Measurements from ENCODE around the gene PEAR1. TPM values are rescaled to one million over a fixed set of nuclear protein-coding genes. Genes with fewer than 3 reads are reported as not detected.

PEAR1 gene
- total RNA-seq, 1 experiment from 2014 or later: 10.8 TPM

- TF ChIP-seq JUND (IDR thresholded peaks at IDR 0.05) (no peak), MAX (IDR thresholded peaks at IDR 0.05) (no peak), FOSL1 (IDR thresholded peaks at IDR 0.05; ENCODE audit: low read depth) (no peak), EZH2phosphoT487 (IDR thresholded peaks at IDR 0.05; ENCODE audit: borderline replicate concordance) (no peak), ZBTB33 (IDR thresholded peaks at IDR 0.05; ENCODE audit: extremely low read depth, insufficient replicate concordance, low read length) (no peak), CEBPB (IDR thresholded peaks at IDR 0.05; ENCODE audit: low read depth) (no peak), CBX3 (IDR thresholded peaks at IDR 0.05; ENCODE audit: low read depth) (no peak), ZFX (IDR thresholded peaks at IDR 0.05) (no peak), SIN3A (IDR thresholded peaks at IDR 0.05; ENCODE audit: low read depth) (no peak)
Measured at GRCh38 chr1:156958247-156958714, 64.8 kb downstream of the PEAR1 start (continued).

- no TSS peak for BruUV-seq (replicated peaks)
- H3K9me2 ChIP-seq (ENCODE audit: insufficient read depth): no peaks in the 10 kb centered on the region
- no peak overlapping the region for H3K4me2 ChIP-seq (ENCODE audit: low read length)
- H3K79me2 ChIP-seq (ENCODE audit: insufficient read depth, low read length): no peaks in the 10 kb centered on the region
- ATAC-seq (no peak), DNase-seq (ENCODE audit: low read depth, low spot score) (no peak)
- no peak overlapping the region for H3K27ac ChIP-seq (ENCODE audit: low read depth, low read length)
- no peaks in the 10 kb centered on the region for H3K4me1 ChIP-seq (ENCODE audit: control insufficient read depth in 1 of 2, insufficient read depth in 2 of 2, low read length in 2 of 2)
- no peak for TF ChIP-seq ZFX (IDR thresholded peaks at IDR 0.05)
- no peak for TF ChIP-seq ZBTB33 (IDR thresholded peaks at IDR 0.05; ENCODE audit: extremely low read depth, insufficient replicate concordance, low read length)
- no peak for TF ChIP-seq POLR2A (IDR thresholded peaks at IDR 0.05; ENCODE audit: borderline replicate concordance, extremely low read depth, insufficient read depth, insufficient read length)
- no peak for TF ChIP-seq ZNF274 (IDR thresholded peaks at IDR 0.05; ENCODE audit: low read depth, low read length)
- TF ChIP-seq POLR2AphosphoS5 (IDR thresholded peaks at IDR 0.05; ENCODE audit: low read depth, low read length): no peak
- no peak for TF ChIP-seq EZH2 (IDR thresholded peaks at IDR 0.05)
- TF ChIP-seq EZH2phosphoT487 (IDR thresholded peaks at IDR 0.05; ENCODE audit: borderline replicate concordance): no peak
- TF ChIP-seq CTCF (IDR thresholded peaks at IDR 0.05 in 2 of 3, conservative IDR thresholded peaks at IDR 0.05 in 1 of 3; ENCODE audit: borderline replicate concordance in 1 of 3, insufficient read depth in 1 of 3, low read depth in 2 of 3, low read length in 2 of 3): no peak
- TF ChIP-seq SIN3A (IDR thresholded peaks at IDR 0.05; ENCODE audit: low read depth): no peak
- TF ChIP-seq CBX3 (IDR thresholded peaks at IDR 0.05; ENCODE audit: low read depth): no peak
- no peak for TF ChIP-seq SRF (IDR thresholded peaks at IDR 0.05; ENCODE audit: low read depth)
- no peak for TF ChIP-seq MAX (IDR thresholded peaks at IDR 0.05)
- no peak for TF ChIP-seq FOSL1 (IDR thresholded peaks at IDR 0.05; ENCODE audit: low read depth)
- TF ChIP-seq TCF7L2 (IDR thresholded peaks at IDR 0.05; ENCODE audit: borderline replicate concordance, extremely low read depth, insufficient read depth, insufficient read length): no peak
- no peak for TF ChIP-seq JUND (IDR thresholded peaks at IDR 0.05)
- no peak for TF ChIP-seq ELF1 (IDR thresholded peaks at IDR 0.05; ENCODE audit: borderline replicate concordance, low read depth)
- no peaks in the 10 kb centered on the region for H3K9me3 ChIP-seq (ENCODE audit: control insufficient read depth in 1 of 2, insufficient read depth in 1 of 2, low read depth in 1 of 2, low read length in 2 of 2)
- ChIA-PET CTCF (no interaction called here), RAD21 (ENCODE audit: low non-redundant PET in 1 of 2, low total read pairs in 2 of 2, uncharacterized antibody in 2 of 2, unreplicated experiment in 2 of 2) (no interaction called here), POLR2A (no interaction called here)
- no peak overlapping the region for H3K4me3 ChIP-seq (replicated peaks in 1 of 2; ENCODE audit: low read depth in 1 of 2, low read length in 2 of 2)
- H3K27me3 ChIP-seq (ENCODE audit: insufficient read depth, low read length): no peaks in the 10 kb centered on the region
- intact Hi-C loops (cut with micrococcal nuclease): no loop called here
- H4K20me1 ChIP-seq (ENCODE audit: insufficient read depth): no peaks in the 10 kb centered on the region
- no peak overlapping the region for H3K9ac ChIP-seq (ENCODE audit: low read length)
- H2AFZ ChIP-seq (ENCODE audit: low read depth, low read length, poor library complexity, severe bottlenecking): no peak overlapping the region
- peaks cover 12 to 22% of the 10 kb centered on the region in 2 experiments; a peak in 2 of 4 replicates for H3K36me3 ChIP-seq (ENCODE audit: control insufficient read depth in 1 of 2, insufficient read depth in 2 of 2, low read length in 2 of 2)
Measured at GRCh38 chr1:156959414-156959813, 65.9 kb downstream of the PEAR1 start.
